Measurements from ENCODE around the gene DIP2C. TPM values are rescaled to one million over a fixed set of nuclear protein-coding genes. Genes with fewer than 3 reads are reported as not detected.

The DIP2C gene
- total RNA-seq, 1 experiment from 2014 or later: 11.0 TPM

DNA sequence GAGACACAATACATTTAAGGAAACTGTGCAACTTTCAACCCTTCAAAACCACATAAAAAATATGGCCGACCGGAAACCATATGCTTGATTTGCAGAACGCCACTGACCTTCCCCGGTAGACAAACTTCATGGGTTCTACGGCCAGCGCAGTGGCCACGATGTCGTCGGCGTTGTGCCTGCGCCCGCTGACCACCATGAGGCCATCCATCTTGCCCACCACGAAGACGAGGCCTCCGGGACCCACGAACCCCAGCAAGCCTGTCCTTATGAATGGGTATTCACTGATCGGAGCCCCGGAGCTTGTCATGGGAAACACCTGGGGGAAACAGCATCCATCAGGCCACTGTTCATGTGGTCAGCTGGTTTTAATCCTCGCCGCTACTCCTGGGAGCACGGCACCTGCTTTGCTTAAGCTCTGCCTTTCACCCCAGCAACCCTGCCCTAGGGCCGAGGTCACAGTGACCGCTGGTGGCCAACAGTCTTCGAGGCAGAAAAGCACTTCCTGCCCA is 325.1 kb downstream of the DIP2C start:
- DNase-seq: no peak
- TF ChIP-seq, protein P1, sequence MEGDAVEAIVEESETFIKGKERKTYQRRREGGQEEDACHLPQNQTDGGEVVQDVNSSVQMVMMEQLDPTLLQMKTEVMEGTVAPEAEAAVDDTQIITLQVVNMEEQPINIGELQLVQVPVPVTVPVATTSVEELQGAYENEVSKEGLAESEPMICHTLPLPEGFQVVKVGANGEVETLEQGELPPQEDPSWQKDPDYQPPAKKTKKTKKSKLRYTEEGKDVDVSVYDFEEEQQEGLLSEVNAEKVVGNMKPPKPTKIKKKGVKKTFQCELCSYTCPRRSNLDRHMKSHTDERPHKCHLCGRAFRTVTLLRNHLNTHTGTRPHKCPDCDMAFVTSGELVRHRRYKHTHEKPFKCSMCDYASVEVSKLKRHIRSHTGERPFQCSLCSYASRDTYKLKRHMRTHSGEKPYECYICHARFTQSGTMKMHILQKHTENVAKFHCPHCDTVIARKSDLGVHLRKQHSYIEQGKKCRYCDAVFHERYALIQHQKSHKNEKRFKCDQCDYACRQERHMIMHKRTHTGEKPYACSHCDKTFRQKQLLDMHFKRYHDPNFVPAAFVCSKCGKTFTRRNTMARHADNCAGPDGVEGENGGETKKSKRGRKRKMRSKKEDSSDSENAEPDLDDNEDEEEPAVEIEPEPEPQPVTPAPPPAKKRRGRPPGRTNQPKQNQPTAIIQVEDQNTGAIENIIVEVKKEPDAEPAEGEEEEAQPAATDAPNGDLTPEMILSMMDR (IDR thresholded peaks at IDR 0.05; ENCODE audit: unreplicated experiment): no peak
- Mint-ChIP-seq H3K9me3 (ENCODE audit: low read depth, unreplicated experiment) (no peaks in the 10 kb centered on the region), H3K36me3 (ENCODE audit: insufficient read depth, unreplicated experiment) (peaks cover 10% of the 10 kb centered on the region), H3K27ac (ENCODE audit: unreplicated experiment) (no peak overlapping the region), H3K4me1 (ENCODE audit: low read depth, unreplicated experiment) (no peaks in the 10 kb centered on the region), H3K27me3 (ENCODE audit: unreplicated experiment) (no peaks in the 10 kb centered on the region), H3K4me3 (ENCODE audit: low read depth, unreplicated experiment) (no peak overlapping the region)
- BruUV-seq (replicated peaks): no TSS peak
- CTCF ChIA-PET: no interaction called here
- intact Hi-C loops (cut with micrococcal nuclease; ENCODE audit: unreplicated experiment): no loop called here

DNA sequence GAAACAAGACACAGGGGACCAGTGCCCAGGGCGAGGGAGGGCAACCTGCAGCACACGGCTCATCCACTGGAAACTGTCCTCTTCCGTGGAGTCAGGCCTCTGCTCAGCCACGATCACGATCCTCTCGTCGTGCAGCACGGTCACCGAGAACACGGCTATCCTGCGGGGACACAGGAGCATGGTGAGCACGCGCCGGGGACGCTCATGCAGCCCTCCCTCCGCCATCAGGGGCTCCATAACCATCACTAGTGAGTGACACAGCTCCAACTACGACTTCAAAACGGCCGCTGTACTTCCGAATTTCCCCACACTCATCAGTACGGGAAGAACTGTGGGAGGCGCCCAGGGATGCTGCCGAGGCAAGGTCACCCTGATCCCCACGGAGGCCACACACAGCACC is 326.3 kb downstream of the DIP2C start:
- H3K27ac Mint-ChIP-seq (ENCODE audit: unreplicated experiment): no peak overlapping the region

DNA sequence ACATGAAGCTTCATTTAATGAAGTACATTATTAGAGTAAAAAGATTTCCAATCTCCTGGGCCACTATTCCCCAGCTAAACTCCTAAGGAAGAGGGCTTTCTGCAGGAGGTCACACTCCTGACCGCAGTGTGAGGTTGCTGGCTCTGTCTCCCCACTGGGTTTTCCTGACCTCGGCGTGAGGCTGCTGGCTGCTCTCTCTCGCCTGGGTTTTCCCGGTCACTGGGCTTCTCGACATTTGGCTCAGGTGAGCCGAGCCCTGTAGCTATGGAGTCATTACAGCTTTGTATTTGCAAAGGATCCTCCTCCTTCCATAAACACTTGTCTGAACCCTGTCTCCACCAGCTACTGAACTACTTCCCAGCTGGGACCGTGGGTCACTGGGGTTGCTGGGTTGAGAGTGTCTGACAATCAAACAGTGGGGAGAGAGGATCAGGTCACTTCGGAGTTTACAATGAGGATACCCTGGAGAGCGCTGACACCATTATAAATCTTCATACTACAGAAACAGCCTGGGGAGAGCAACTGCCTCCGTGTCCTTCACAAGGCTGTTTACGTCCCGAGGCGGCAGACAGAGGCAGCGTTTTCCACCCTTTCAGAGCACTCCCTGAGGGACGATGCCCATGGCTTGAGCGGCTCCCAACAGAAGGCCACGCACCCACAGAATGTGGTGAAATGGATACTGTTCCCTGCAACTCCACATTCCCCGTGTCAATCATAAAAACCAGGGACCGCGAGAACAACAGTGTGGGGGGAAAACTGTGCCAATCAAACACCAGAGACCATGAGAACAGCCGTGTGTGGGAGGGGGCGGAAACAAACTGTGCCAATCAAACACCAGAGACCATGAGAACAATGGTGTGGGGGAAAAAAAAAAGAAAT is 328.0 kb downstream of the DIP2C start:
- H3K27me3 Mint-ChIP-seq (ENCODE audit: unreplicated experiment): no peaks in the 10 kb centered on the region
- no peak overlapping the region for H3K4me3 Mint-ChIP-seq (ENCODE audit: low read depth, unreplicated experiment)
- no peaks in the 10 kb centered on the region for H3K4me1 Mint-ChIP-seq (ENCODE audit: low read depth, unreplicated experiment)
- CTCF ChIA-PET: interaction anchor here (1.3 kb wide), 1 partner anchor 44 kb away, joined by 3 read pairs; no protein-coding TSS in a partner anchor
- TF ChIP-seq, protein P1 (IDR thresholded peaks at IDR 0.05; ENCODE audit: unreplicated experiment): no peak
- no peak for DNase-seq
- intact Hi-C loops (cut with micrococcal nuclease; ENCODE audit: unreplicated experiment): no loop called here
- H3K27ac Mint-ChIP-seq (ENCODE audit: unreplicated experiment): no peak overlapping the region
- no peaks in the 10 kb centered on the region for H3K9me3 Mint-ChIP-seq (ENCODE audit: low read depth, unreplicated experiment)
- BruUV-seq (replicated peaks): no TSS peak
- peaks cover 15% of the 10 kb centered on the region for H3K36me3 Mint-ChIP-seq (ENCODE audit: insufficient read depth, unreplicated experiment)

More for the DNA sequence above, 326.3 kb downstream of the DIP2C start:
- Mint-ChIP-seq H3K27me3 (ENCODE audit: unreplicated experiment) (no peaks in the 10 kb centered on the region), H3K4me3 (ENCODE audit: low read depth, unreplicated experiment) (no peak overlapping the region), H3K9me3 (ENCODE audit: low read depth, unreplicated experiment) (no peaks in the 10 kb centered on the region), H3K36me3 (ENCODE audit: insufficient read depth, unreplicated experiment) (peaks cover 15% of the 10 kb centered on the region), H3K4me1 (ENCODE audit: low read depth, unreplicated experiment) (no peaks in the 10 kb centered on the region)
- TF ChIP-seq, protein P1 (IDR thresholded peaks at IDR 0.05; ENCODE audit: unreplicated experiment): no peak
- CTCF ChIA-PET: no interaction called here
- DNase-seq: no peak
- no TSS peak for BruUV-seq (replicated peaks)
- intact Hi-C loops (cut with micrococcal nuclease; ENCODE audit: unreplicated experiment): no loop called here

DNA sequence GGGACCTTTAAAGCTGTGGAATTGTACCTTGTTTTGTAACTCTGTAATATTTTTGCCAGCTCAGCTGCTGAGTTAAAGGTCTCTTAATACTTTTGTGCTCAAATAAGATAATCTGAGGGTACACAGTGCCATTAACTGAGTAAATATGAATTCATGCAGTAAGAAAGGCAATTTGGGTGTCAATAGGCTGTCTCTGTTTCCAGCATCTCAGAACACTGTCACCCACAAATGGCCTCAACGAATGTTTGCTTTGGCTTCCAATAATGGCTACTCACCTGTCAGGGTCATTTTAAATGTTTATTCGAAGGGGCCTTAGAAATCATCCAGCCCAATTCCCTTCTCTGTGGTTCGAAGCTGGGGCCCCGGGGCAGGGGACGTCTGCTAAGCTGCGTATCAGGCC is 328.8 kb downstream of the DIP2C start:
- TF ChIP-seq, protein P1 (IDR thresholded peaks at IDR 0.05; ENCODE audit: unreplicated experiment): no peak
- CTCF ChIA-PET: no interaction called here
- Mint-ChIP-seq H3K27ac (ENCODE audit: unreplicated experiment) (no peak overlapping the region), H3K36me3 (ENCODE audit: insufficient read depth, unreplicated experiment) (peaks cover 15% of the 10 kb centered on the region), H3K4me1 (ENCODE audit: low read depth, unreplicated experiment) (no peaks in the 10 kb centered on the region), H3K27me3 (ENCODE audit: unreplicated experiment) (no peaks in the 10 kb centered on the region), H3K4me3 (ENCODE audit: low read depth, unreplicated experiment) (no peak overlapping the region), H3K9me3 (ENCODE audit: low read depth, unreplicated experiment) (no peaks in the 10 kb centered on the region)
- intact Hi-C loops (cut with micrococcal nuclease; ENCODE audit: unreplicated experiment): no loop called here
- DNase-seq: no peak
- BruUV-seq (replicated peaks): no TSS peak

Measured in Calu3 (cell line).